ENCODE measurements around the gene ABAT.

- TF ChIP-seq CTCF (IDR thresholded peaks at IDR 0.05) = no peak
- no peak for TF ChIP-seq POLR2A (IDR thresholded peaks at IDR 0.05)
Measured at GRCh38 chr16:8751481-8752311, 77.3 kb downstream of the ABAT start.
